ENCODE data around the gene HNRNPR. TPM values are rescaled to one million over a fixed set of nuclear protein-coding genes. Genes with fewer than 3 reads are reported as not detected.
A peak's percentile ranks its signal among the peaks of the same experiment; 100 is the strongest.

Gene HNRNPR
- total RNA-seq, 1 donor from 2014 or later, result 32.2 TPM

DNA sequence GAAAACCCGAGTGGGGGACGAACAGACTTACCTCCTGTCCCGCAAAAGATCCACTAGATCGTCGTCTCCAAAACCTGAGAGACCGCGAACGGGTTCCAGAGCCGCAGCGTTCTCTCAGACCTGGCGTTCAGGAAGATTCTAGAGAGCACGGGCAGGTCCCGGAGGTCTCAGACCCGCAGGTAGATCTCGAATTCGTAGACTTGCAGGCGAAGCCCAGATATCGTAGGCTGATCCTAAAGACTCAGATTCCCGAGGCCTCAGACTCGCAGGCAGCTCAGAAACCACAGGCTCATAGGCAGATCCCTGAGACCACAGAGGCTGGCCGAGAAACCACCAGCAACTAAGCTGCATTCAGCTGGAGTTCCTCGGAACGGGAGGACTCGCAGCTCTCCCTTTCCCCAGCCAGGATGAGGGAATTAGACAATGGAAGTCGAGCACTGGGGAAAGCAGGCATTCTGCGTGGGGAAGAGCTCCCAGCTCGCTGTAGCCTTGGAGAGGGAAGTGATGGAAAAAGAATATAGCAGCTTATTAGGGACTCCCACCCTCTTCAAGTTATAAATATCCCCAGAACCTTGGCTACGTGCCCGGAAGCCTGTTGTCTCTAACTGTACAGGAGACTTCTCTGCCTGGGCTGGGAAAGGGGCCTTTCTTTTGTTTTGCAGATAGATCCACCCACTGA is 25.4 kb upstream of the HNRNPR start, which contains the start of gene ZNF436:
Gene ZNF436, minus strand, starts transcription at position 502 of the 679 bp plus-strand sequence. CDS start 1,831 bp downstream, outside the sequence.
- DNase-seq (ENCODE audit: low spot score) (peak; percentile 71), ATAC-seq (no peak)

DNA sequence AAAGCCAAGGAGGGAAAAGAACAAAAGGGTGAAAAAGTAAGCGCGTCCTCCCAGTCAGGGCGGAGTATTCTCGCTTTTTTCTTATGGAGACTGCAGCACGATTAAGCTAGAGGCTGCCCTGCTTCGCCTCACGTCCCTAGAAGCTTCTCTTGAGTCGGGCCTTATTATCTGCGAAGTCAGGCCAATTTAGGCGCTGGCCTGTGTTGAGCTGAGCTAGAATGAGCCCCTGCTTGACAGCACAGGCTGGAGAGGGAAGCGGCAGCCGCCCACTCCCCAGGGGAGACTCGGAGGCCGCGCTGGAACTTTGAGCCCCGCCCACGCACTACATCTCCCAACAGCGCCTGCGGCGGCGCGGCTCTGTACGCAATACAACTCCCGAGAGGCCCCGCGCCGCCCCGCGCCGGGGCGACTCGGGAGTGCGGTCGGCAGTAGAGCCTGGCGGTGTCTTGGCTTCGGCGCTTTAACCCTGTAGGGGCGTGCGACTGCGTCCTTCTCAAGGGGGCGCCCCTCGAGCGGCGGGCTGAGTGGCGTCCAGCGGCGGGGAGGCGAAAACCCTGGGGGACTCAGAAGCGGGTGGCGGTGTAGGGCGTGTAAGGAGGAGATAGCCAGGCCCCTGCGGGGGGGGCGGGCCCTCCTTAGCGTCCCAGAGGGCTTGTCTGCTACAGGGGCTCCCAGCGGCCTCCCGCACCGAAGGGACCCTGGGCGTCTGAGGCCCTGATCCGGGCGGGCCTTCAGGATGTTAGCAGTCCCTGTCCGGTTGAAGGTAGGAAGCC is 24.7 kb upstream of the HNRNPR start:
- peak; percentile 81 for ATAC-seq
- peak; percentile 90 for DNase-seq (ENCODE audit: low spot score)

DNA sequence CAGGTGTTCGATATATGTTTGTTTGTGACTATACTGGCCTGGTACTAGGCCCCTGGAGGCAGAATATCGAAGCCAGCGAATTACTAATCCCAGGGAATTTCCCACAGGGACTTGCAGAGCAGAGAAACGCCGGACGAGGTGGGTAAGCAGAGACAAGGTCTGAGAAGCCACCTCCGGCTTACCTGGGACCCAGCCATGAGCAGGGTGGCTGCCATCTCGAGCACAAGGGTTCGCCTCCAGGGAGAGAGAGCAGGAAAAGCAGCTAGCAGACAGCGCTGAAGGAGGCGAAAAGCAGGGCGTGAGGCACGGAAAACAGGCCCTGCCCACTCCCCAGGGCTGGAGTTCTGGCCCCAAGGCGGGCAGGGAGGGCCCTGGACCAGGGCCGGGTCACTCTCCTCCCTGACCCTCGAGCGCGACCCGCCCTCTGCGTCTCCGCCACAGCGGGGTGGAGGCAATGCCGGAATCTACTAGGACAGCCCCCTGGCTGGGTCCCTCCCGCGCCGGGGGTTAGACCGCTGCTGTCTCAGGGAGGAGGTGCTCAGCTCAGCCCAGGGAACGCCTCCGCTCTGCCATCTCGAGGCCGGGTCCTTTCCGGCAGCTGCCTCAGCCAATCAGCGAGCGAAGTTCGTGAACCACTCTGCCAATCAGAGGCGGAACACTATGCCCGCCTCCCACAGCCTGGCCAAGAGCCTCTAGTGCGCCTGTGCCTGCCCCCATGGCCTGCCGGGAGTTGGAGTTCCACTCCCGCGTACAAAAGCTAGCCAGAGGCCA is 23.9 kb upstream of the HNRNPR start:
- peak; percentile 85 for ATAC-seq
- peak; percentile 99 for DNase-seq (ENCODE audit: low spot score)

DNA sequence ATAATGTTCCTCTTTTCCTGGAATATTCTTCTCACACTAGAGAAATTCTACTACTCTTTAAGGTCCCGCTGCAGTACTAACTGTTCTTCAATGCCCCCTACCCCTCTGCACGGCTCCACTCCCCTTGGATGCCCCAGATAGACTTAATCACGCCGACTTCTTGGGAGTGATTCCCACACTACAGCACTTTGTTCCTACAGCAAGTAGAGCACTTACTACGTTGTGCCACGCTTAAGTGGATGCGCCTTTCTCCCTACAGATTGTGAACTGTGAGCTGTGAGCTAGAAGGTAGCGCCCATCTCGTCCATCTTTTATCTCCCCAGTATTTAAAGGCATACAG is 23.3 kb upstream of the HNRNPR start:
- no peak for DNase-seq (ENCODE audit: low spot score)
- no peak for ATAC-seq

DNA sequence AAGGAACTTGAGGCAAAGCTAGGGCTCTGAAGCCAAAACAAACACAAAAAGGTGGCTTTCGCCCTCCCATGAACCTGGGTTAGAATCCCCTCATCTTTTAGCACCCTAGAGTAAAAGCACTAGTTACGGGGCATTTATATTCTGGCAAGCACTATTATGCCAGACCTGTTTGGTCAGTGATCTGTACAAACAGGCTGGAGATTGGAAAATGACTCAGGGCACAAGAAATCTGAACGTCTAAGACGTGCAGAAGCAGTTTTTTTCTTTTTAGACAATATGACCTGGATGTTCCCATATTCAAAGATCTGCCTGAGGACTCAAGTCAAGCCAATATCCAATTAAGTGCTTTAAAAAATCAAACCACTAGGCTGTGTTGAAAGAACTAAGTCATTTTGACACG is 22.5 kb upstream of the HNRNPR start:
- DNase-seq (ENCODE audit: low spot score), result no peak
- no peak for ATAC-seq

DNA sequence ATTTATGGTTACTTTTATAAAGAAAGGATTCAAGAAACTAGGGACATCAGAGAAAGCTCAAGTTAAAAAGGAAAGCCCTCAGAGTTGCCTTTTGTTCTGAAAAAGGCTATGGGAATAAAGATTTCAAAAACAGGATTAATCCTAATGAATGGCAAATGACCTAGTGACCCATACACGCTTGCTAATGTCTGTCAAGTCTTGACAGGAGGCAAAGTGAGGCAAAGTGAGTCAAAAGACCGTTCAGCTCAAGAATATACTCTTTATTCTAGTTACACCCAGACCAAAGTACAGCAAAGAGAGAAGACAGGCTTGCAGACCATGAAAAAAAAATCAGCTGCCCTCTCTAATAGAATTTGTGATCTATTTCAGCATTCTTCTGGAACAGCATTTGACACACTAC is 22.1 kb upstream of the HNRNPR start:
- ATAC-seq (no peak), DNase-seq (ENCODE audit: low spot score) (no peak)

DNA sequence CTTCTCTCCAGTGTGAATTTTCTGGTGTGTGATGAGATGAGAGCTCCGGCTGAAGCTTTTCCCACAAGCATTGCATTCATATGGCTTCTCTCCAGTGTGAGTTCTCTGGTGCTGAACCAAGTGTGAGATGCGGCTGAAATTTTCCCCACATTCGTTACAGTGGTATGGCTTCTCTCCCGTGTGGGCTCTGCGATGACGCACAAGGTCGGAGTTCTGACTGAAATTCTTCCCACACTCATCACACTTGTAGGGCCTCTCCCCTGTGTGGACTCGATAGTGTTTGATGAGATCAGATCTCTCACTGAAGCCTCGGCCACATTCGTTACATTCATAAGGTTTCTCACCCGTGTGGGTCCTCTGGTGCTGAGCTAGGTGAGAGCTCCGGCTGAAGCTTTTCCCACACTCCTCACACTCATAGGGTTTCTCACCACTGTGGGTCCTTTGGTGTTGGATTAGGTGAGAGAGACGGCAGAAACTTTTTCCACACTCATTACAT is 18.2 kb upstream of the HNRNPR start:
- ATAC-seq (peak; percentile 15), DNase-seq (ENCODE audit: low spot score) (no peak)

DNA sequence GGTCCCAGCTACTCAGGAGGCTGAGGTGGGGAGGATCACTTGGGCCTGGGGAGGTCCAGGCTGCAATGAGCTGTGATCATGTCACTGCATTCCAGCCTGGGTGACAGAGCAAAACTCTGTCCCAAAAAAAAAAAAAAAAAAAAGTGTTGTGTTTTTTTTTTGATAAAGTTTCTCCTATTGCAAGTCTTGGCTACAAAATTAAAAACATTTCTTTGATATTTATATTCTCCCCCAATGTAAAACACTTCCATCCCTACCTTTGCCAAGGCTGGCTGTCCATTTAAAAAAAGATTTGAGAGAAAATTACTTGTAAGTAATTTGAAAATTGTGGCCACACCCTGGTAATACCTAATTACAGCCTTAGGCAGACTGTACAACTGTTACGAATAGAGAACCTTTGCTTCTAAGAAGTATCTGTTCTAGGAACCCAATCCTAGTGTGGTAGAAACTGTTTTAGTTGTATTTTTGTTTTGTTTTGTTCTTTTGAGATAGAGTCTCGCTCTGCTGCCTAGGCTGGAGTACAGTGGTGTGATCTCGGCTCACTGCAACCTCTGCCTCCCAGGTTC is 14.3 kb upstream of the HNRNPR start:
- ATAC-seq (no peak), DNase-seq (ENCODE audit: low spot score) (no peak)

DNA sequence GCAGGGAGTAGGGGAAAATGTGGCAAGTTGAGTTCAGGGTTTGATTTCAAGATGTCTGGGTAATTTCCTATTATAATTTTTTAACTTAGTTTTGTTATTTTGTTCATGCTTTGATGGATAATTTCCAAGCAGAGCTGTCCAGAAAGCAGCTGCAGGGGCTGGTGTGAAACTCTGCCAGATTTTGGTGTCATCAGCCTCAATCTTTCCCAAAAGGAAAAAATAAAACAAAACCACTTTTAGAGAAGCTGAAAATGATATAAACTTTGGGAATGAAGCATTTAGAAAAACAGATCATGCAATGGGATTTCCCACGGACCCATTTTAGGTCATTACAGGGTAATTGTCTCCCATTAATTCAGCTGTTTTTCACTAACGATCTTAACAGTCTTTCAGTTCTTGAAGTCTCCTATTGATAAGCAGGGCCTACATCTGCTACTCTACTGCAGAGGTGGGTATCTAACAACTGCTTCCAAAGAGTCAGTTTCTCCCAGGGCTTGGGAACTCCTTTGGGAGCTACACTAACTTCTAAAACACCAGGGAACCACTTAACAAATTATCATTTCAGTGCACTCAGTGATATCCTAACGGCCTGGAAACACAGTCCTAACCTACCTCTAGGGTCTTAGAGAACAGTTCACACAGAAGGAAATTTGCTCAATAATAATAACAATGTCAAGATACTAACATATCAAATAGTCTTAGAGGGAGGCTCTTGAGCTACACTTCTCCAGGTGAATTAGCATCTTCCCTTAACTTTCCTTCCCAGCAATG is 13.2 kb upstream of the HNRNPR start:
- no peak for DNase-seq (ENCODE audit: low spot score)
- no peak for ATAC-seq

DNA sequence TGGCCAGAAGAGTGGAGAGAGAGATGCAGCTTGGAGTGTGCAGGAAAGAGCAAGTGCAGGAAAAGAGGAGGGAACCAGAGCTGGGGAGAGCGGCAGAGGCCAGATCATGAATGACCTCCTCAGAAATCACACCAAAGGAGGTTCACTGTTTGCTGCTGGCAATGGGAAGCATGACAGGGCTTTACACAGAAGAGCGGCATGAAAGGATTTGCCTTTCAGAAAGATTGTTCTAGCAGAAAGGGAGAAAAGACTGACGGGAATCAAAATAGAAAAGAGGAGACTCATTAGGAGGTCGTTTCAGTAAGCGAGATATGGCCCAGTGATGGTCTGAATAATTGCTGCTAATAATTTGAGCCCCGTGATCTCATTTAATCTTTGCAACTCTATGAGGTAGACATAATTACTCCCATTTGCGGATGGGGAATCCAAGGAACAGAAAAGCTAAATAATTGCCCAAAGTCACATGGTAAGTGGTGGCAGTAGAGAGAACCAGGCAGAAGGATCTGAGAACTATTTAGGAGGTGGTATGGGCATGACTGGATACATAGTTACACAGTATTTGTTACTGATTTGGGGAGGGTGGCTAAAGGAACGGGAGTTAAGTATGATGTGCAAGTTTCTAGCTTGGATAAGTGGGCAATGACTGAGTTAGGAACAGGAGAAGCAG is 12.5 kb upstream of the HNRNPR start:
- no peak for DNase-seq (ENCODE audit: low spot score)
- ATAC-seq, result no peak

DNA sequence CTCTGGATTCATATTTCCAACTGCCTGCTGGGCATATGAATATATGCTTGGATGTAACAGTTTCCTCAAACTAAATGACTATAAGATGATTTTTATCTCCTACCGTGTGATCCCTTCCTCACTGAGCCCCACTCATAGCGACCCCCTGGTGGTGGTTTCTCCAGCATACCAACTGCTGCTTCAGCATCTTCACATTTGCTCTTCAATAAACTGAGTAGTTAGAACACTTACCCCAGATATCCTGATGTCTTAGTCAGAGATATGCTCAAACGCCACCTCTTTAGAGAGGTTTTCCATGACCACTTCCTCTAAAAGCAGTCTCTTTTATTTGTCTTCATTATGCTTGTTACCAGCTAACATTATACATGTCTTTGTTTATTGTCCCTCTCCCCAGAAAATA is 10.2 kb upstream of the HNRNPR start:
- no peak for ATAC-seq
- DNase-seq (ENCODE audit: low spot score), result no peak

DNA sequence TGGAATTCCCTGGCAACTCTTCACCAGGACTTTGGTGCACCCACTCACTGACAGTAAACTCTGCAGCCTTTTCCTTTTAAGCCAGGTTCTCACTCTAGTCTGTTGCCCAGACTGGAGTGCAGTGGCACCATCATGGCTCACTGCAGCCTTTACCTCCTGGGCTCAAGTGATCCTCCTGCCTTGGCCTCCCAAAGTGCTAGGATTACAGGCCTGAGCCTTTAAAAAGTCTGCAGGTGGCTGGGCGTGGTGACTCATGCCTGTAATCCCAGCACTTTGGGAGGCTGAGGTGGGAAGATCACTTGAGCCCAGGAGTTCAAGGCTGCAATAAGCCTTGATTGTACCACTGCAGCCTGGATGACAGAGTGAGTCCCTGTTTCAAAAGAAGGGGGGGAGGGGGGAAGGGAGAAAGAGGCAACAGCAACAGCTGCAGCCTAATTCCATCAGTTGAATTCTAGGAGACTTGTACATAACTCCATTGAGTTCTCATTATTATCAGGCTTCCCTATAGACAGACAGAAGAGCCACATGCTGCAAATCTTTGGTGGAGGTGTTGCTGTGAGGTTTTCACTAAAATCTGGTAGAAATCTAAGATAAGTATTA is 8.1 kb upstream of the HNRNPR start:
- DNase-seq (ENCODE audit: low spot score) (no peak), ATAC-seq (no peak)

DNA sequence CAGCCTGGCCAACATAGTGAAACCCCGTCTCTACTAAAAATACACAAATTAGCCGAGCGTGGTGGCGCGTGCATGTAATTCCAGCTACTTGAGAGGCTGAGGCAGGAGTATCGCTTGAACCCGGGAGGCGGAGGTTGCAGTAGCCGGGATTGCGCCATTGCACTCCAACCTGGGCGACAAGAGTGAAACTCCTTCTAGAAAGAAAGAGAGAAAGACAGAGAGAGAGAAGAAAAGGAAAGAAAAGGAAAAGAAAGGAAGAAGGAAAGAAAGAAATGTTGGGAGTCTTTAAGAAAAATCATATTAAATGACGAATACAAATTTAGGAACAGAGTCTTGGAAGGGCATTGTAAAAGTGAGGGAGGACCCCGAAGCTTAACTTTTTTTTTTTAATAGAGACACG is 1.8 kb upstream of the HNRNPR start:
- DNase-seq (ENCODE audit: low spot score) (no peak), ATAC-seq (no peak)

DNA sequence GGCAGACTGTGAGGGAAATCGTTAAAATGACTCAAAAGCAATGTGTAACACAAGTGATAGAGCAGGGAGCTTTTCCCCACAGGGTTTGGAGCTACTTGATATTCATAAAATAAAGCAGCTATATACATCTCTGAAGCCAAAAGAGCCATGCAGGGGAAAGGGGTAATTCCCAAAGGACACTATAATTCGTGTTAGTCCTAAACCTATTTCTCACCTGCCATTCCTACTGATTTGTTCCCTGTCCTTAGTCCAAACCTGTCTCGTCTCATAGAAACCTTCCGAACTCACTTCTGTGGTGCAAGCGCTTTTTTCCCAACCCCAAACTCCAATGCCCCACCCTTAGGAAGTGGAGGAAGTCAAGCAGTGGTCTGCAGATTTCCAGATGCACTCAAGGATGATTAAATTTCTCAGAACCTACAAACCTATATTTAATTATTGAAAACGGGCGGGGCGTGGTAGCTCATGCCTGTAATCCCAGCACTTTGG is 946 bp upstream of the HNRNPR start:
- DNase-seq (ENCODE audit: low spot score) (no peak), ATAC-seq (no peak)

DNA sequence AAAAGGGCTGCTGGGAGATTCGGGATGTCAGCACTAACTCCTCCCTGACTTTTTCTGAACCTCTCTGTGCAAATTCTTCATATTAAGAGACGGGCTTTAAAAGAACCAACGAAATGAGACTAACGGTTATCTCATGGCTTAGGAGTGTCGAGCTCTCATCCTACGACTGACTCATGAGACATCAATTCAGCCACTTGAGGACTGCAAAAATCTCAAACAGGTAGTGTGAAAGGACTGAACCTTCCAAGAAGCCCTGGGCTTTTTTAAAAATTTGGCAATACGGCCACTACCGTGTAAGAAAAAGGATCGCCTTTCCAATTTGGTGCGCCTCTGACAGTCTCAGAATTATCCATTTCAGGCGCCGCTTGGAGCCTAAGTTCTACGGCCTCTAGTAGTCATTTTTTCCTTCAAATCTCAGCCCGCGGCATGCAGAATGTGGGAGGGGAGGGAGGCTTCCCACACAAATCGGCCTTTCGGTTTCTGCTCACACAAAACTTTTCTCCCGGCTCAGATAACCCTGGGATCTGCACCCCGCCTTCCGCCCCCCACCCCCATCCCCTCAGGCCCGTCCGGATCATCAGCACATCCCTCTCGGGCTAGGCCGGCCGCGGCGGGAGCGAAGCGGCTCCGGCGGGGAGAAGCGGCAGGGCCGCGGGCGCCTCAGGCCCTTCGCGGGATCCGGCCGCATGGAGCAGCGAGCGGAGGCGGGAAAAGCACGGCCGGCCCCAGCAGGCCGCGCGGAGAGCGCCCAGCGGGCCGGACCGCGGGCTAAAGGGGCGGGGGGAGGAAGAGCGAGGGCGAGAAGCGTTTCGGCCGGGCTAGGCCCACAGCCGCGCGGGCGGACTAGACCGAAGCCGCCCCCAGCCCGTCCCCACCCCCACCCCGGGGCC is 618 bp downstream of the HNRNPR start:
- DNase-seq (ENCODE audit: low spot score) (peak; percentile 60), ATAC-seq (peak; percentile 58)

DNA sequence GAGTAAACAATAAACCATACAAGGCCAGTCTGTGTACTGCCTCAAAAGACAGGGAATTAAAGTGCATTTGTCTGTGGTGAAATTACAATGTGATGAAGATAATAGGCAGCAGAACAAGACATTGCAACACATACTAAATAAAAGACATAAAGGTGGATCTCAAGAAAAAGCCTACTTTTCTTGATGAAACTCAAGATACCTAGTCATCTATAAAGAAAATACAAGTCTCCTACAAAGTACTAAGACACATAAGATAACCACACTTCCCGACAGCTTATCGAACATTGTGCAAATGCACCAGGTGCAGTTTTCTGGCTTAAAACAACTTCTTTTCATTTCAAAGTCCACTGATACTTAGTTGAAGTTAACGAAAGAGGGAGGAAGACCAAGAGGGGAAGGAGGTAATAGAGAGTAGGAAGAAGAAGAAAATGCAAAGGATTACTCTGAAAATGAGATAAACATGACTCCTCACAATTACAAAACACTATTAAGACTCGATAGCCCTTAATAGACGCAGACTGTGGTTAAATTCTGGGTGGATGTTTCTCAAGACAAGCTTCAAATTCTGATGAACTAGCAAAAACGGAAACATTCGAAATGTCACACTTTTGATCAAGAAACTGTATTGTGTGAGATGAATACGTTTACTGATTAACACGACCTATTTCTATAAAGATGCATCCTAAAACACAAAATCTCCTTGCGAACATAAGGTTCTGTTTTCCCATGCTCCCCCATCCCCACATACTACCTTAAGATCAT is 2.0 kb downstream of the HNRNPR start:
- ATAC-seq, result no peak

DNA sequence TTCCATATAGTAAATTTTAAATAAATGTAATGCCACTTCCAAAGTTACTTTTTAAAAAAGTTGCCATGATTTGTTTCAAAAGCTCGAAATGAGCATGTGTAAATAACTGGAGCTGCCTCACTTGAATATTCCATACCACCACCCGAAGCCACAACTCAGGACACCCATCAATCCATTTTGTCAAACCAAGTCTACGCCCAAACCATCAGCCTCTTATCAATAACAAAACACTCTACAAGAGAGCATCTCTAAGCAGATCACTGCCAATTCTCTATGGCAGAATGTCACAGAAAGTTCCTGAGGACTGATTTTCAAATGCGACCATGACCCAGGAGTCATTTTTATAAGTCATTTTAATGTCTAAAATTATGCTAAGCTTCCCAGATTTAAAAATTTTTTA is 4.5 kb downstream of the HNRNPR start:
- ATAC-seq, result no peak
- no peak for DNase-seq (ENCODE audit: low spot score)

More for the DNA sequence above, 2.0 kb downstream of the HNRNPR start:
- no peak for DNase-seq (ENCODE audit: low spot score)

DNA sequence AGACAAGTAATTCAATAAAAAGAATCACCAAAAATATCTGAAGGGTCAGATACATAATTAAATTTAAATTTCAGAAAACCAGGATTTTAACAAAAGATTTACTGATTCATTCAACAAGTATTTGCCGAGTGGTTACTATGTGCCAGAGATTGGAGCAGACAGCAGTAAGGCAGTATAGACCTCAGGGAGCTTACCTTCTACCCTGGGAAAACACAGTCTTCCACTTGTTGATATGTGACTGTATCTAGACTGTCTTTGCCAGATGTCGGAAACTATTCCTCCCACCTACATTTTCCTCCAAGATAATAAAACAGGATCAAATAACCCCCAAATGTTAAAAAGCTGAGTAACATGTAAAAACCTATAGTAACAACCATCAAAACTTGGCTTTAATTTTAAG is 6.2 kb downstream of the HNRNPR start:
- ATAC-seq, result no peak
- DNase-seq (ENCODE audit: low spot score), result no peak

Measured in left lobe of liver (tissue), 2 donors.